Testis (tissue), 2 donors: ENCODE measurements around the gene LGALS3BP.

Experiments
- CTCF ChIP-seq, 3 experiments: fragments of 450-650 bp in 2 of 3; fragments of 200-600 bp in 1 of 3; sonication (generic) in 1 of 3; IDR thresholded peaks; one replicate each; pipeline ENCODE4 v1.5.1; 2016 to 2019; ENCODE audit warnings: antibody characterized with exemption in 3 of 3, mild to moderate bottlenecking in 2 of 3, moderate library complexity in 1 of 3
- POLR2A ChIP-seq: fragments of 450-650 bp; IDR thresholded peaks from one replicate; pipeline ENCODE4 v1.6.1; 2017; ENCODE audit warnings: antibody characterized with exemption, mild to moderate bottlenecking, moderate library complexity

GRCh38 chr17:78946131-78946530, 33.6 kb downstream of the LGALS3BP start:
- TF ChIP-seq CTCF (IDR thresholded peaks at IDR 0.05), result no peak
- TF ChIP-seq POLR2A, result no peak
